Measurements from ENCODE around the gene VAT1.
"Not testable (repeated sequence)": the region's sequence is repeated elsewhere in the genome, so short reads cannot be mapped to it uniquely, and the experiment has no call there.

Gene VAT1

DNA sequence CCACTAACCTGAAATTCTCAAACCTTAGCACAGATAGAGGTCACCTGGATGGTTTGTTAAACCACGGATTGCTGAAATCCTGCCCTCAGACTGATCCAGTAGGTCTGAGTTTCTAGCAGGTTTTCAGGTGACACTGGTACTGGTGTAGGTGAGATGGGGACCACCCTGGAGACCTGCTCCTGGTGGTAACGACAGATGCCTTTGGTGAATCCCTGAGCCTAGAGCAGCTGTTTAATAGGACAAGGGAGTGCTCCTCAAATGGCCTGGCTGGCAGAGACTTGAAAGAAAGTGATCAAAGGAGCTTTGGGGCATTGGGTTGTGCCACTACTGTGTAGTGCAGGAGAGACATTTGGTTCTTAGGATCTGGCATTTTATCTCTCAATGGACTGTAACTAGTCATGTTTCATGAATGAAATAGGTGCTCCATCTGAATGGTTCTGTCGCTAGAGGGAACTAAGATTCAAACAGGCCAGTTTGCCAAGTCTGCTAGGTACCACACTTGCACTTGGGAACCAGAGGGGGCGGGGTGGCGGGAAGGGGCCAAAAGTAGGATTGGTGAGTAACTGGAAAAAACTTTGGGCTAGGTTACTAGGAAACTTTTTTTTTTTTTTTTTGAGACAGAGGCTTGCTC lies 18.5 kb downstream of the VAT1 start:
- no peak for DNase-seq

DNA sequence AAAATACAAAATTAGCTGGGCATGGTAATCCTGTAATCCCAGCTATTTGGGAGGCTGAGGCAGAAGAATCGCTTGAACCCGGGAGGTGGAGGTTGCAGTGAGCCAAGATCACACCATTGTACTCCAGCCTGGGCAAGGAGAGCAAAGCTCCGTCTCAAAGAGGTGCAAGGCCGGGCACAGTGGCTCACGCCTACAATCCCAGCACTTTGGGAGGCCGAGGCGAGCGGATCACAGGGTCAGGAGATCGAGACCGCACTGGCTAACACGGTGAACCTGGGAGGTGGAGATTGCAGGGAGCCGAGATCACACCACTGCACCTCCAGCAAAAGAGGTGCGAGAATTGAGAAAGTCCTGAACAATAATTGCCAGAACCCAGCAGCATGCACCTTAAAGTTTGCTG lies 21.3 kb downstream of the VAT1 start:
- not testable (repeated sequence) for DNase-seq

DNA sequence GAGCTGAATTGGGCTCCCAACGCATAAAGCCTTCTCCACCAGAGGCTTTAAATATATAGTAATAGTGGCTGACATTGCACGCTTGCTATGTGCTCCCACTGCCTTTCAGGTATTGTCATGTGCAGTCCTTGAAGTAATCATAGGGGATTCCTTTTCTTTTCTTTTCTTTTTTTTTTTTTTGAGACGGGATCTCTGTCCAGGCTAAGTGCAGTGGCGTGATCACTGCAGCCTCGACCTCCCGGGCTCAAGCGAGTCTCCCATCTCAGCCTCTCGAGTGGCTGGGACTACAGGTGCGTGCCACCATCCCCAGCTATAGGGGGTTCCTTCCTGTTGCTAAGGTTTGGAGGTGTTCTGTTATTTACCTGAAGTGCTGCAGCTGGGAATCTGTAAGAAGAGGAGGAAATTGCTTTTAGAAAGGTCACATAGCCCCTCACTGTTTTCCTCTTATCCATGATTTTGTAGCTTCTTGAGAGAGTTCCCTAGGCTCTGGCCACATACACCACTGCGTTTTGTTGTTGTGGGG lies 23.1 kb downstream of the VAT1 start:
- DNase-seq: no peak

DNA sequence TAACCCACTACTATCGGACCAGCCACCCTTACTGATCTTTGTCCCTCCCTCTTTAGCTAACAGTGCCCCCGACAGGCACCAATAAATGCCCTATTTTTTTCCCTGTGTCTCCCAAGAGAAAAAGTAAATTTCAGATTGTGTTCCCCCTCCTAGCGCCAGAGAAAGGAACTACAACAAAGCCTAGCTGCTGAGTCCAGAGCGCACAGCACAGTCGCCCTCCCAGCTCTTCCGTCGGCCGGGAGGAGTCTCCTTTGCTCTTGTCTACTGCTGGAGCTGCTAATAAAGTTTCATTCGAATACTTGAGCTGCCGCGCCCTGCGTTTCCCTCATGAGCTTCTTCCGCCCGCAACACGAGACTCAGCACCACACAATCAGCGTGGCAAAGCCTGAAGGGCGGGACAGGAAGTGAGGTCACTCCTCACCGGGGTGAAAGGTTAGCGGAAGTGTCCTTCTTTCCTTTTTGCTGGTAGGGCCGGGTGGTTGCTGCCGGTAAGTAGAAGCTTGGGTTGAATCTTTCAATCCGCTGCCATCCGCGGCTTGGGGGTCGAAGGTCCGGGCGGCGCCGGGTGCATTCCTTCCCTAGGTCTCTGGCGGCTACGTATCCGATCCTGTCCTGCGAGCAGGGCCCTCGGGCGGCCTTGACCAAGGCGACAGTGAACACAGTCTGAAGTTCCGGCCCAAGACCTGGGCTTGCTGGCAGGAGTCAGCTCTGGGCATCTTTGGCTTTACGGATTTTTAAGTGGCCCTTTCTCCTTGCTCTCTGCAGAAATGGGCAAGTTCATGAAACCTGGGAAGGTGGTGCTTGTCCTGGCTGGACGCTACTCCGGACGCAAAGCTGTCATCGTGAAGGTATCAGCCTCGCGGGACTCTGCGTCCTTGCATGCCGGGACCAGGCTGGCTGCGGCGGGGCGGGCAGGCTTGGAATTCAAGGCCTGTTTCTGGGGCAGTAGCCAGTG lies 23.9 kb downstream of the VAT1 start, which contains the start of gene RPL27:
Gene RPL27, plus strand, starts transcription at position 436 of the 955 bp plus-strand sequence. Its CDS starts 332 bp downstream, at position 768.
- peak; percentile 90 for DNase-seq

DNA sequence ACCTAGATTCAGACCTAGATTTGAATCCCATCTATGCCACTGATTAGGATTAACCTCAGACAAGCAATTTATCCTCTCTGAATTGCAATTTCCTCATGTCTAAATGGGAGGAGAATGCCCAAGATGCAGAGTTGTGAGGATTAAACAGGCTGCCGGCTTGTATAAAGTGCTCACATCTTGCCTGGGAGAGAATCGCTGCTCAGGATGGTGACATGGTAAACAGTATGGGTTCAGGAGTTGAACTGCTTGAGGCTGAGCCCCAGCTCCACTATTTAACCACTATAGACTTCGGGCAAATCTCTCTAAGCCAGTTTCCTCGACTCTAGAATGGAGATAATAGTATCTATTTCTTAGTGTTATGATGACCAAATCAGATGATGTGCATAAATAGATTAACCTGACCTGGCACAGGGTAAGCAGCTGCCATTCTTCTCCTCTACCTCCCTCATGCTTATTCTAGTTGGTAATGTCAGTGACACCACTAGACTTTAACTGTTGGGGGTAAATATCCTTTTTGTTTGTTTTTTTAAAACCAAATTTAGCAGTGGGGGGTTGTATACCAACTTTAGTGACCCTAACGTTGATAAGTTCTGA lies 24.7 kb downstream of the VAT1 start:
- no peak for DNase-seq

DNA sequence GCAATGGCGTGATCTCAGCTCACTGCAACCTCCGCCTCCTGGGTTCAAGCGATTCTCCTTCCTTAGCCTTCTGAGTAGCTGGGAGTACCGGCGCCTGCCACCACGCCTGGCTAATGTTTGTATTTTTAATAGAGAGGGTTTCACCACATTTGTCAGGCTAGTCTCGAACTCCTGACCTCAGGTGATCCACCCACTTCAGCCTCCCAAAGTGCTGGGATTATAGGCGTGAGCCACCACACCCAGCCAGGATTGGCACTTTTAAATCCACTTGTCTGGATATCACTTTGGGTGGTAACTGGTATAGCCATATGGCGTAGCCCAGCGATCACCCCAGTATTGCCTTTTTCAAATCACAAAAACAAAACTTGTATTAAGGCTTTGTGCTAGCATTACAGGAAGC lies 28.3 kb downstream of the VAT1 start:
- not testable (repeated sequence) for DNase-seq

DNA sequence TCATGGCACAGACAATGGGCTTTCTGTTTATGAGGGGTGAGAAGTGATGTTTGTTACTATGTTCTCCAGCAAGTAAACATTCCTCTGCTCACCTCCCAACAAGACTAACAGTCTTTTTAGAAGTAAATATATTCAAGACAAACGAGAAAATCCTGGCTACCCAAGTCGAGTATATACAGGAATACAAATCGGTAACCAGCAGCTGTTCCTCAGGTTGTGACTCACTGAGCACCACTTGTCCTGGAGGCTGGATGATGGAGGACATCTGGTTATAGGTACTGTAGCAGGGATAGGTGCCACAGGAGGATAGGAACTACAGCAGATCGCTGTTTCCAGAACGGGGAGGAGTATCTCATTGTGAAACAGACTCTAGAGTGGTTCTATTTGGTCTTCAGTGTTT lies 29.3 kb downstream of the VAT1 start:
- no peak for DNase-seq

DNA sequence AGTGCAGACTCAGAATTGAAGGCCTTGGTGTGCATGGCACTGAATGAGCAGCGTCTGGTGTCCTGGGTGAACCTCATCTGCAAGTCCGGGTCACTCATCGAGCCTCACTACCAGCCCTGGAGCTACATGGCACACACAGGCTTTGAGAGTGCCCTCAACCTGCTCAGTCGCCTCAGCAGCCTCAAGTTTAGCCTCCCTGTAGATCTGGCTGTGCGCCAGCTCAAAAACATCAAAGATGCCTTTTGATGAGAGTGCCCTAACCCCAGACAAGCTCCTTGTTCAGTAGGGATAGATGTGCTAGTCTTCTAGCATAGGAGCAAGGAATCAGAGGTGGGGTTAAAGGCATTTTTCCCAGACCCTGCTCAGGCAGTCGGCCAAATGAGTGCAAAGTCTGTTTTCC lies 30.7 kb downstream of the VAT1 start:
- no peak for DNase-seq

DNA sequence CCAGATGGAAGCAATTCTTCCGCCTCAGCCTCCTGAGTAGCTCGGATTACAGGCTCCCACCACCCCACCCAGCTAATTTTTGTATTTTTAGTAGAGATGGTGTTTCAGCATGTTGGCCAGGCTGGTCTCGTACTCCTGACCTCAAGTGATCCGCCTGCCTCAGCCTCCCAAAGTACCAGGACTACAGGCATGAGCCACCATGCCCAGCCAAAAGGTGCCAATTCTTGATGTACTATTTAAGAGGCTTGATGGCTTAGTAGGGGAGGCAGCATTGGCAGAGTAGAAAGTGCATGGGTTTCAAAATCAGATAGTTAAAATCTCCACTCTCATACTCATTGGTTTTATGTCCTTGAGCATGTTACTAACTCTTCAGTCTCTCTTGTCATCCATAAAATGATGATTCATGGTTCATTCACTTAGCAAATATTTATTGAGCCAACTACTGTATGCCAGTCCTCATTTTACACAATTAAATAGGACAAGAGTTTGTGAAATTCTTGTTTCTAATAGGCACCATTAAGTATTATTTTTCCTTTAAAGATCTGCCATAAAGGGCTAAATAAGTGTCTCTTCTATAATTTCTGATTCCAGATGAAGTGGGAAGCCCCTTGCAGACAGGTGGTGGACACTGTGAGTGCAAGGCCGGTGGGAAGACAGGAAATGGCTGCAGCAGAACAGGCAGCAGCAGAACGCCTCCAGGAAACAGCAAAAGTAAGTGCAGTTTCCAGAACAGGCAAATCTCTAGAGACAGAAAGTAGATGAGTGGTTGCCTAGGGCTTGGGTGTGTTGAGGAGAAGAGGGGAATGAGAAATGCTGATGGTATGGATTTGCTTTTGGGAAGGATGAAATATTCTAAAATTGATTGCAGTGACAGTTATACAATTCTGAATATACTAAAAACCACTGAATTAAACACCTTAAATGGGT lies 32.2 kb downstream of the VAT1 start:
- no peak for DNase-seq

DNA sequence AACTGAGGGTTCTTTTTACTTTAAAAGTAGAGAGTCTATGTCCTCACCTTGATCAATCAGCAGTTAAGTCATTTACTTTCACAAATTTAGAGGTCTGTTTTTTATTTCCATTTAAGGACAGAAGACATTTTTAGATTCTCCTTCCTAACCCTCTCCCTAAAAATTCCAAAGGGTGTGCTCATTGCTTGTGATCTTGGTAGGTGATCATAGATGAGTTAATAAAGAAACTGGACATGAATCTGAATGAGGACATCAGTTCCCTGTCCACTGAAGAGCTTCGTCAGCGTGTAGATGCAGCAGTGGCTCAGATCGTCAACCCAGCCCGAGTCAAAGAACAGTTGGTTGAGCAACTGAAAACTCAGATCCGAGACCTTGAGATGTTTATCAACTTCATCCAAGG lies 33.0 kb downstream of the VAT1 start:
- no peak for DNase-seq

DNA sequence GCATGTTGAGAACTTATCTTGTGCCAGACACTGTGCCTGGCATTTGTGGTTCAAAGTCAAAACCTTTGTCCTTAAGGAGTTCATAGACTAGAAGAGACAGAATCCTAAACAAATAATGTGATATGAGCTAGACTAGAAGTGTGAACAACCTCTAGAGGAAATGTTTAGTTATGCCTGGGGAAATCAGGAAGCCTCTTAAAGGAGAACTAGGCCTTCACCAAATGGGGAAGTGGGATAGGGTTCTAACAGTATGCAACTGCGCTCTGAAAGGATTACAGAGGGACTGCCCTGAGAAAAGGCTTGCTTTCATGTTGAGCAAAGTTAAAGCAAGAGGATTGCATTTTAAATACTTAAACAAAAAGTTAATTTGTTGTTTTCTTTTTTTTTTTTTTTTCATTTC lies 37.0 kb downstream of the VAT1 start:
- DNase-seq: no peak

DNA sequence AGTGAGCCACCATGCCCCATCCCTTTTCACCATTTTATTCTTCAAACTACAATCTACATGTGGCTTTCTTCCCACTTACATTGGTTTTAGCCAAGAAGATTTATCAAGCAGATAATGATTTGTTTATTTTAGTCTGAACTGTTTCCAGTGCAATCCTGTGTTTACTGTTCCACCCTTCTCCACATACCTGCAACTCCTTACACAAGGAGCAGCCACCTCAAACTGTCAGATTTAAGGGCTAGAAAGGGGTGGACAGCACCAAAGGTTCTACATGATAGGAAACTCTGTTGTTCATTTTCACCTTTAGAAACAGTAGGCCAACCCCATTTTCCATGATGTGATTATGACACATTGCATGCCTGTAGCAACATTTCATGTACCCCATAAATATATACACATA lies 39.9 kb downstream of the VAT1 start:
- no peak for DNase-seq

DNA sequence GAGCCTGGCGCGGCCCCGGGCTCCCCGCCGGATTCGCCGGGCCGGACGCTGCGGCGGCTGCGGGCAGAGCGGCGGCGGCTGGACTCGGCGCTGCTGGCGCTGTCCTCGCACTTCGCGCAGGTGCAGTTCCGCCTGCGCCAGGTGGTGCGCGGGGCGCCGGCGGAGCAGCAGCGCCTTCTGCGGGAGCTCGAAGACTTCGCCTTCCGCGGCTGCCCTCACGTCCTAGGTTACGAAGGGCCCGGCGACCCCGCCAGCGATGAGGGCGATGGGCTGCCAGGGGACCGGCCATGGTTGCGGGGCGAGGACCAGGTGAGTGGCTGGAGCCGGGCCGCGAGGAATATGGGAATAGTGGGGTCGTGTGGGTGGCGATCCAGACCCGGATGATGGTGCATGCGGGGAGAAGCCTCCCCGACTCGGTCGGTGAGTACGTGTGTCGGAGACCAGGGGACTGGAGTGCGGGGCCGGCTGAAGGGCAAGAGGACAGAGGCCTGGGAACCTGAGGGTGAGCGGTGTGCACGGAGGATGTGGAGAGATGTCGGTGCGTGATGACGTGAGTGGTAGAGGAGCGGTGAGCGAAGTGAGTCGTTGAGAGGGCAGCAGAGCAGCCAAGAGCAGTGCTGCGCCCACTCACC lies 41.3 kb downstream of the VAT1 start:
- DNase-seq: peak; percentile 52

DNA sequence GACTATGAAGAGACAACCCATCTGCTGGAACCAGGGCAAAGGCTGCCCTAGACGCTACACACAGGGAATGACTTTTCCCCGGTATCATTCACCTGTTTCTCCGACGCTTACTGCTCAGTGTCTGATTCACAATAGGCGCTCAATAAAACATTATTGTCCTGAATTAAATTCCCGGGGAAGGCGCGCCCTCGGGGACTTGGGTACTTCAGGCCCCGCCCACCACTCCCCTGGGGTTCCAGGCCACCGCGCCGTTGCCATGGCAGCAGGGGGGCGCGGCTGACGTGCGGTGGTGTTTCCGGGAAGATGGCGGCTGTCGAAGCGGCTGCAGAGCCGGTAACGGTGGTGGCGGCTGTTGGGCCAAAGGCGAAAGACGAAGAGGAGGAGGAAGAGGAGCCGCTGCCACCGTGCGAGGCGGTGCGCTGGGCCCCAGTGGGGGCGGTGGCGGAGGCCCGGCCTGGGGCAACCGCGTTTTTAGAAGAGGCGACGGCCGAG lies 41.9 kb downstream of the VAT1 start, which contains the start of gene RUNDC1:
Gene RUNDC1, plus strand, starts transcription at position 292 of the 492 bp plus-strand sequence. Its CDS starts 12 bp downstream, at position 304.
- peak; percentile 84 for DNase-seq

DNA sequence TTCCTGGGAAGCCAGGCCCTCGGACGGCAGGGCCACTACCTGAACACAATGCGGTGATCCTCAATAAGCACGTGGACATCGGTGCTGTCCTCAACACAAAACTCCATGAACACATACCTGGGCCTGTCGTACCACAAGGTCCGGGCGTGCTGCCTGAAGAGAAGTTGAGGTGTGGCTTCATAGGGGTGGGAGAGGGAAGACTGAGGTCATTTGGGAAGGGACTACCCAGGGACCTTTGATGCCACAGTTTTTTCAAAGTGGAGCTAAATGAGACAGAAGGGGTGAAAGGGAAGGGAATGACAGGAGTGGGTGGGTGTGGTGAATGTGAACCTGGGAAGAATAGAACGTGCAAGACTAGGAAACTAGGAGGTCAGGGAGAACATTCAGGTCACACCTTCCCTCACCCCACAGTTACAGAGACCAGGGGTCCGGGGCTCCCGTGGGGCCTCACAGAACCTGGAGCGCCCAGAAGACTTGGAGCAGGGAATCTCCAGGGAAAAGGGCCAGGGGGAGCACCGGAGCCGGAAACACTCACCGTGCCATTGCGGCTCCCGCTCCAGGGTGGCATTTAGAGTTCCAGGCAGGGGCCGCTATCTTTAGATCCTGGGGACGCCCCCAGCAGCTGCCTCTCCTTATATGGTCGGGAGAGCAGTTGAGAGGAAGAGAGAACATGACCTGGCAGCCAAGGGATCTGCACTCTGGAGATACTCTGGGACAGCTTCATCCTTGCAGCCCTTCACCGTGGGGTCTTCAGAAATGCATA lies 42.5 kb downstream of the VAT1 start, which contains the start of gene PTGES3L:
Gene PTGES3L, minus strand, starts transcription at position 570 of the 763 bp plus-strand sequence. Its CDS starts 27 bp downstream, at position 543.
- DNase-seq: no peak

DNA sequence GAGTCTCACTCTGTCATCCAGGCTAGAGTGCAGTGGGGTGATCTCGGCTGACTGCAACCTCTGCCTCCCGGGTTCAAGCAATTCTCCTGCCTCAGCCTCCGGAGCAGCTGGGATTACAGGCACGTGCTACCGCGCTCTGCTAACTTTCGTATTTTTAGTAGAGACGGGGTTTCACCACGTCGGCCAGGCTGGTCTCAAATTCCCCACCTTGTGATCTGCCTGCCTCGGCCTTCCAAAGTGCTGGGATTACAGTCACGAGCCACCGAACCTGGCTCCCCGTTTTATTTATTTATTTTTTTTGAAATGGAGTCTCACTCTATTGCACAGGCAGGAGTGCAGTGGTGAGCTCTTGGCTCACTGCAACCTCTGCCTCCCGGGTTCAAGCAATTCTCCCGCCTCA lies 46.5 kb downstream of the VAT1 start:
- DNase-seq: not testable (repeated sequence)

DNA sequence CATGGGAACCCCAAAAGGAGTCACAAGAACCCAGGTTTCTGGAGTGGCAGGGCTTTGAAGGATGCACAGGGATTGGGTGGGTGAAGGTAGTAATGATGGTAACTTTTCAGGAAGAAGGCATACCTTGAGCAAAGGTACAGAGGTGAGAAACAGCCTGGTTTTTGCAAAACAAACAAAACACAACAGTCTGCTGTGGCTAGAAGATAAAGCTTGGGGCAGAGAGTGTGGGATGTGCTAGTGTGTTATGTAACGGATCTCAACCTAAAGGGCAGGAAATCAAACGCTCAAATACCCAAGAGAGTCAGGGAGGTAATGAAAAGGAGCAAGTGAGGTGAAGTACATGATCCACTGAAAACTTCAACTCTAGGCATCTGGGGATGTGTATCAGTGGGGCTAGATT lies 46.9 kb downstream of the VAT1 start:
- no peak for DNase-seq

DNA sequence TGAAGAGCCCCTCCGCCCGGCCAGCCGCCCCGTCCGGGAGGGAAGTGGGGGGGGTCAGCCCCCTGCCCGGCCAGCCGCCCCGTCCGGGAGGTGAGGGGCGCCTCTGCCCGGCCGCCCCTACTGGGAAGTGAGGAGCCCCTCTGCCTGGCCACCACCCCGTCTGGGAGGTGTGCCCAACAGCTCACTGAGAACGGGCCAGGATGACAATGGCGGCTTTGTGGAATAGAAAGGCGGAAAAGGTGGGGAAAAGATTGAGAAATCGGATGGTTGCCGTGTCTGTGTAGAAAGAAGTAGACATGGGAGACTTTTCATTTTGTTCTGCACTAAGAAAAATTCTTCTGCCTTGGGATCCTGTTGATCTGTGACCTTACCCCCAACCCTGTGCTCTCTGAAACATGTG lies 48.9 kb downstream of the VAT1 start:
- not testable (repeated sequence) for DNase-seq

DNA sequence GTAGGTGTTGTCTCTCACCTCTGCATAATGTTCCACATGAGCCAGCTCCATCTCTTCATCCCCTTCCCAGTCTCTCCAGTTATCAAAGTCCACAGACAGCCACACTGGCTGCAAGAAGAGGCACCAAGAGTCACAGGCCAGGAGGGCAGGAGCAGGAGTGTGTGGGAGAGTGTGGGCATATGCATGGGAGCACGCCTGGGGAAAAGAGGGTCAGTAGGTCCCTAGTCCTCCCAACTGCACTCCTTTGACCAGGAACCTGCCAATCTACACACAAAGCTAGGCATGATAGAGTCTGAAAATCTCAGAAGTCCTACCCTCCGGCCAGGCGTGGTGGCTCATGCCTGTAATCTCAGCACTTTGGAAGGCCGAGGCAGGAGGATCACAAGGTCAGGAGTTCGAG lies 50.6 kb downstream of the VAT1 start:
- no peak for DNase-seq

DNA sequence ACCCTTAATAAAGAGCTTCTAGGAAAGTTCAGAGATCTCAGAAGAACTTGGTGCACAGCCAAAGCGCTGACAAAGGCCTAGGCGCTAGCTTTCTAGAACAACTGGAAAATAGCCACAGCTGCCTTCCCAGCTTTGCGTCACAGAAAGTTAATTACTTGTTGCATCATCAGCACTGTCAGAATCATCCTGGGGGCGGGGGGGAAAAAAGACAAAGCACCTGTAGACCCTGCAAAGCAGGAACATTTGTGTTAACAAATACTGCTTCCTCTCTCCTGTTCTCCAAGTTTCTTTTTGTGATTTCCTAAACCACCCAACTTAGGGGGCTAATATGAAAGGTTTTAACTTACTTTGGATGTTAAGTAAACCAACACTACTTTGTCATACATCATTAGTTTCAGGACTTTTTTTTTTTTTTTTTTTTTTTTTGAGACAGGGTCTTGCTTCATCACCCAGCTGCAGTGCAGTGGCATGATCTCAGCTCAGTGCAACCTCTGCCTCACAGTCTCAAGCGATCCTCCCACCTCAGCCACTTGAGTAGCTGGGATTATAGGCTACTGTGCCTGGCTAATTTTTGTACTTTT lies 53.1 kb downstream of the VAT1 start:
- no peak for DNase-seq
